ENCODE data around the gene ACCS.

The ACCS gene

GRCh38 chr11:44083433-44083832 lies 17.4 kb downstream of the ACCS start:
- no peak overlapping the region for H3K27ac ChIP-seq (ENCODE audit: insufficient read depth, low read length, poor library complexity, severe bottlenecking)
- no peaks in the 10 kb centered on the region for H3K4me1 ChIP-seq (ENCODE audit: control insufficient read depth, insufficient read depth, low read length, poor library complexity, severe bottlenecking)
- H3K4me3 ChIP-seq (ENCODE audit: insufficient read depth, low read depth, low read length, poor library complexity, severe bottlenecking), result no peak overlapping the region
- no peak for DNase-seq
- H3K27me3 ChIP-seq (replicated peaks; ENCODE audit: control insufficient read depth, insufficient read depth, low read length, poor library complexity, severe bottlenecking), result no peaks in the 10 kb centered on the region
- no peaks in the 10 kb centered on the region for H3K9me3 ChIP-seq (ENCODE audit: control insufficient read depth, low read length)
- H3K36me3 ChIP-seq (ENCODE audit: control insufficient read depth, insufficient read depth, low read length), result peaks cover 6% of the 10 kb centered on the region

- no peaks in the 10 kb centered on the region for H3K4me1 ChIP-seq (ENCODE audit: control insufficient read depth, insufficient read depth, low read length, poor library complexity, severe bottlenecking)
- H3K4me3 ChIP-seq (ENCODE audit: insufficient read depth, low read depth, low read length, poor library complexity, severe bottlenecking), result no peak overlapping the region
- H3K9me3 ChIP-seq (ENCODE audit: control insufficient read depth, low read length), result no peaks in the 10 kb centered on the region
- H3K27ac ChIP-seq (ENCODE audit: insufficient read depth, low read length, poor library complexity, severe bottlenecking), result no peak overlapping the region
- peaks cover 6% of the 10 kb centered on the region for H3K36me3 ChIP-seq (ENCODE audit: control insufficient read depth, insufficient read depth, low read length)
- H3K27me3 ChIP-seq (replicated peaks; ENCODE audit: control insufficient read depth, insufficient read depth, low read length, poor library complexity, severe bottlenecking), result no peaks in the 10 kb centered on the region
- DNase-seq, result no peak
Measured at GRCh38 chr11:44083906-44084305, 17.8 kb downstream of the ACCS start.

GRCh38 chr11:44085330-44085729 lies 19.3 kb downstream of the ACCS start:
- DNase-seq, result no peak
- Histone ChIP-seq H3K9me3 (ENCODE audit: control insufficient read depth, low read length) (no peaks in the 10 kb centered on the region), H3K4me1 (ENCODE audit: control insufficient read depth, insufficient read depth, low read length, poor library complexity, severe bottlenecking) (no peaks in the 10 kb centered on the region), H3K4me3 (ENCODE audit: insufficient read depth, low read depth, low read length, poor library complexity, severe bottlenecking) (no peak overlapping the region), H3K36me3 (ENCODE audit: control insufficient read depth, insufficient read depth, low read length) (peaks cover 6% of the 10 kb centered on the region), H3K27me3 (replicated peaks; ENCODE audit: control insufficient read depth, insufficient read depth, low read length, poor library complexity, severe bottlenecking) (no peaks in the 10 kb centered on the region), H3K27ac (ENCODE audit: insufficient read depth, low read length, poor library complexity, severe bottlenecking) (no peak overlapping the region)

GRCh38 chr11:44088377-44088776 lies 22.3 kb downstream of the ACCS start:
- DNase-seq, result no peak
- Histone ChIP-seq H3K4me1 (ENCODE audit: control insufficient read depth, insufficient read depth, low read length, poor library complexity, severe bottlenecking) (no peaks in the 10 kb centered on the region), H3K27me3 (replicated peaks; ENCODE audit: control insufficient read depth, insufficient read depth, low read length, poor library complexity, severe bottlenecking) (no peaks in the 10 kb centered on the region), H3K36me3 (ENCODE audit: control insufficient read depth, insufficient read depth, low read length) (no peaks in the 10 kb centered on the region), H3K27ac (ENCODE audit: insufficient read depth, low read length, poor library complexity, severe bottlenecking) (no peak overlapping the region), H3K4me3 (ENCODE audit: insufficient read depth, low read depth, low read length, poor library complexity, severe bottlenecking) (no peak overlapping the region), H3K9me3 (ENCODE audit: control insufficient read depth, low read length) (no peaks in the 10 kb centered on the region)

GRCh38 chr11:44088871-44089270 lies 22.8 kb downstream of the ACCS start:
- Histone ChIP-seq H3K36me3 (ENCODE audit: control insufficient read depth, insufficient read depth, low read length) (no peaks in the 10 kb centered on the region), H3K4me3 (ENCODE audit: insufficient read depth, low read depth, low read length, poor library complexity, severe bottlenecking) (no peak overlapping the region), H3K27me3 (replicated peaks; ENCODE audit: control insufficient read depth, insufficient read depth, low read length, poor library complexity, severe bottlenecking) (no peaks in the 10 kb centered on the region), H3K4me1 (ENCODE audit: control insufficient read depth, insufficient read depth, low read length, poor library complexity, severe bottlenecking) (no peaks in the 10 kb centered on the region), H3K9me3 (ENCODE audit: control insufficient read depth, low read length) (no peaks in the 10 kb centered on the region), H3K27ac (ENCODE audit: insufficient read depth, low read length, poor library complexity, severe bottlenecking) (no peak overlapping the region)
- DNase-seq, result no peak

GRCh38 chr11:44090539-44090938 lies 24.5 kb downstream of the ACCS start:
- Histone ChIP-seq H3K27me3 (replicated peaks; ENCODE audit: control insufficient read depth, insufficient read depth, low read length, poor library complexity, severe bottlenecking) (no peaks in the 10 kb centered on the region), H3K4me3 (ENCODE audit: insufficient read depth, low read depth, low read length, poor library complexity, severe bottlenecking) (no peak overlapping the region), H3K9me3 (ENCODE audit: control insufficient read depth, low read length) (no peaks in the 10 kb centered on the region), H3K4me1 (ENCODE audit: control insufficient read depth, insufficient read depth, low read length, poor library complexity, severe bottlenecking) (peaks cover 6% of the 10 kb centered on the region), H3K36me3 (ENCODE audit: control insufficient read depth, insufficient read depth, low read length) (no peaks in the 10 kb centered on the region), H3K27ac (ENCODE audit: insufficient read depth, low read length, poor library complexity, severe bottlenecking) (no peak overlapping the region)
- no peak for DNase-seq

GRCh38 chr11:44094260-44094868 lies 28.3 kb downstream of the ACCS start:
- Histone ChIP-seq H3K9me3 (ENCODE audit: control insufficient read depth, low read length) (no peaks in the 10 kb centered on the region), H3K4me3 (ENCODE audit: insufficient read depth, low read depth, low read length, poor library complexity, severe bottlenecking) (no peak overlapping the region), H3K36me3 (ENCODE audit: control insufficient read depth, insufficient read depth, low read length) (no peaks in the 10 kb centered on the region), H3K27ac (ENCODE audit: insufficient read depth, low read length, poor library complexity, severe bottlenecking) (no peak overlapping the region), H3K27me3 (replicated peaks; ENCODE audit: control insufficient read depth, insufficient read depth, low read length, poor library complexity, severe bottlenecking) (no peaks in the 10 kb centered on the region), H3K4me1 (ENCODE audit: control insufficient read depth, insufficient read depth, low read length, poor library complexity, severe bottlenecking) (peaks cover 13% of the 10 kb centered on the region)
- DNase-seq, result peak; percentile 46 to 74 (median 53)

GRCh38 chr11:44095506-44096359 lies 29.7 kb downstream of the ACCS start, which contains the start of gene EXT2:
Gene EXT2, plus strand, starts transcription at chr11:44095678. Its CDS starts 12,035 bp downstream, at chr11:44107713.
- Histone ChIP-seq H3K4me3 (ENCODE audit: insufficient read depth, low read depth, low read length, poor library complexity, severe bottlenecking) (peak within 1 kb of the TSS; percentile 93), H3K27me3 (replicated peaks; ENCODE audit: control insufficient read depth, insufficient read depth, low read length, poor library complexity, severe bottlenecking) (no peaks in the 10 kb centered on the region), H3K9me3 (ENCODE audit: control insufficient read depth, low read length) (no peaks in the 10 kb centered on the region), H3K36me3 (ENCODE audit: control insufficient read depth, insufficient read depth, low read length) (no peaks in the 10 kb centered on the region), H3K4me1 (ENCODE audit: control insufficient read depth, insufficient read depth, low read length, poor library complexity, severe bottlenecking) (peaks cover 13% of the 10 kb centered on the region), H3K27ac (ENCODE audit: insufficient read depth, low read length, poor library complexity, severe bottlenecking) (peak within 1 kb of the TSS; percentile 69)
- peak; percentile 70 to 81 (median 74) for DNase-seq

GRCh38 chr11:44096360-44097185 lies 30.5 kb downstream of the ACCS start:
- Histone ChIP-seq H3K9me3 (ENCODE audit: control insufficient read depth, low read length) (no peaks in the 10 kb centered on the region), H3K27me3 (replicated peaks; ENCODE audit: control insufficient read depth, insufficient read depth, low read length, poor library complexity, severe bottlenecking) (no peaks in the 10 kb centered on the region), H3K27ac (ENCODE audit: insufficient read depth, low read length, poor library complexity, severe bottlenecking) (peak overlapping the region; percentile 69), H3K36me3 (ENCODE audit: control insufficient read depth, insufficient read depth, low read length) (no peaks in the 10 kb centered on the region), H3K4me1 (ENCODE audit: control insufficient read depth, insufficient read depth, low read length, poor library complexity, severe bottlenecking) (peaks cover 13% of the 10 kb centered on the region), H3K4me3 (ENCODE audit: insufficient read depth, low read depth, low read length, poor library complexity, severe bottlenecking) (peak overlapping the region; percentile 93)
- no peak for DNase-seq
